K562 (cell line): ENCODE measurements around the gene KMT2D. TPM values are rescaled to one million over a fixed set of nuclear protein-coding genes. Genes with fewer than 3 reads are reported as not detected.

Experiments
- BHLHE40 ChIP-seq: IDR thresholded peaks from 2 replicates; pipeline ENCODE4 v1.6.1; 2011; ENCODE audit warnings: low read length, improper control_type of control experiment
- DPF2 ChIP-seq: fragments of 450-650 bp; IDR thresholded peaks from 2 replicates; pipeline ENCODE4 v1.6.1; 2016
- MXI1 ChIP-seq: IDR thresholded peaks from 2 replicates; pipeline ENCODE4 v1.6.1; 2011; ENCODE audit warnings: low read depth, mild to moderate bottlenecking, improper control_type of control experiment, low read length
- NFXL1 ChIP-seq: fragments of 450-650 bp; formaldehyde crosslinking; IDR thresholded peaks from 2 replicates; pipeline ENCODE4 v1.4.0; 2021; ENCODE audit warnings: mild to moderate bottlenecking
- PYGO2 ChIP-seq: fragments of 450-650 bp; IDR thresholded peaks from 2 replicates; pipeline ENCODE4 v1.6.1; 2016; ENCODE audit warnings: mild to moderate bottlenecking, missing genetic modification characterization, moderate library complexity, missing compliant biosample characterization
- RAD51 ChIP-seq: fragments of 450-650 bp; IDR thresholded peaks from 2 replicates; pipeline ENCODE4 v1.7.1; 2016; ENCODE audit warnings: low read depth, mild to moderate bottlenecking, borderline replicate concordance
- RFX7 ChIP-seq: fragments of 250-450 bp; sonication (Bioruptor Pico); IDR thresholded peaks from 2 replicates; pipeline ENCODE4 v1.5.1; 2021; ENCODE audit warnings: mild to moderate bottlenecking
- SREBF2 ChIP-seq: sonication (generic); formaldehyde crosslinking; IDR thresholded peaks from 2 replicates; pipeline ENCODE4 v1.4.0; 2020; ENCODE audit warnings: mild to moderate bottlenecking, missing genetic modification reagents
- YY1 ChIP-seq, 3 experiments: IDR thresholded peaks; 2 replicates each; pipeline ENCODE4 v1.6.1; 2011; ENCODE audit warnings: low read length in 2 of 3, mild to moderate bottlenecking in 2 of 3, moderate library complexity in 2 of 3, borderline replicate concordance in 1 of 3, control low read depth in 1 of 3, low read depth in 1 of 3; ENCODE audit not compliant: insufficient read depth in 3 of 3, insufficient replicate concordance in 2 of 3, control insufficient read depth in 1 of 3, insufficient read length in 1 of 3; ENCODE audit errors: extremely low read depth in 1 of 3
- ZNF124 ChIP-seq: sonication (generic); formaldehyde crosslinking; IDR thresholded peaks from 2 replicates; pipeline ENCODE4 v1.8.1; 2022; ENCODE audit warnings: missing genetic modification reagents
- ZNF561 ChIP-seq: fragments of 450-650 bp; formaldehyde crosslinking; conservative IDR thresholded peaks from 2 replicates; pipeline ENCODE4 v1.4.0; 2020; ENCODE audit warnings: mild to moderate bottlenecking, moderate library complexity
- ZNF699 ChIP-seq: fragments of 250-450 bp; sonication (Bioruptor Pico); IDR thresholded peaks from 2 replicates; pipeline ENCODE4 v1.8.0; 2021; ENCODE audit warnings: mild to moderate bottlenecking, moderate library complexity; ENCODE audit not compliant: insufficient replicate concordance
- polyA plus RNA-seq, 8 experiments: library from polyadenylated mRNA; depleted of rRNA in 4 of 8; stranded (reverse) in 5 of 8; unstranded in 3 of 8; fragments of >200 nt; fragmentation: Nextera tagmentation in 2 of 8; fragmentation: Illumina TruSeq in 1 of 8; extraction: Ambion mirVana in 2 of 8; extraction: Trizol in 1 of 8; gene quantifications; 2 replicates each; pipeline versions ENCODE4 v1.2.1 to v1.2.3, GENCODE V29; 2011 to 2014; ENCODE audit warnings: inconsistent platforms in 1 of 8, missing spikeins in 1 of 8
- total RNA-seq, 7 experiments: library from RNA; depleted of rRNA in 6 of 7; stranded (reverse); fragments of >200 nt in 6 of 7; fragmentation: Illumina TruSeq in 2 of 7; extraction: Trizol in 2 of 7; gene quantifications; 2 replicates each; pipeline versions ENCODE4 v1.2.1 to v1.2.3, GENCODE V29; 2011 to 2021; ENCODE audit warnings: low replicate concordance in 1 of 7
- TF ChIP-seq, protein P1 (sequence below): sonication (generic); formaldehyde crosslinking; IDR thresholded peaks from 2 replicates; pipeline ENCODE4 v1.8.0; 2022; ENCODE audit warnings: mild to moderate bottlenecking, missing genetic modification reagents, borderline replicate concordance
- TF ChIP-seq, protein P2 (sequence below): fragments of 250-450 bp; sonication (Bioruptor Pico); IDR thresholded peaks from 2 replicates; pipeline ENCODE4 v1.5.0; 2020; ENCODE audit warnings: mild to moderate bottlenecking
- TF ChIP-seq, protein P3 (sequence below): fragments of 250-450 bp; sonication (Bioruptor Pico); IDR thresholded peaks from 2 replicates; pipeline ENCODE4 v1.8.0; 2021; ENCODE audit warnings: moderate library complexity, mild to moderate bottlenecking, inconsistent platforms
- TF ChIP-seq, protein P4 (sequence below): fragments of 450-650 bp; conservative IDR thresholded peaks from 2 replicates; pipeline ENCODE4 v1.6.1; 2016; ENCODE audit warnings: missing genetic modification characterization, low read depth, mild to moderate bottlenecking, control low read depth, missing compliant biosample characterization
- TF ChIP-seq, protein P5 (sequence below): fragments of 450-650 bp; IDR thresholded peaks from 2 replicates; pipeline ENCODE4 v1.6.1; 2016; ENCODE audit warnings: antibody characterized with exemption

Gene KMT2D
- total and polyA plus RNA-seq, 9 of the 15 experiments (the other 6 are each of a cell fraction or from before 2014, with no cell fraction given), result 0.22 to 93.7 (median 13.7) TPM

DNA sequence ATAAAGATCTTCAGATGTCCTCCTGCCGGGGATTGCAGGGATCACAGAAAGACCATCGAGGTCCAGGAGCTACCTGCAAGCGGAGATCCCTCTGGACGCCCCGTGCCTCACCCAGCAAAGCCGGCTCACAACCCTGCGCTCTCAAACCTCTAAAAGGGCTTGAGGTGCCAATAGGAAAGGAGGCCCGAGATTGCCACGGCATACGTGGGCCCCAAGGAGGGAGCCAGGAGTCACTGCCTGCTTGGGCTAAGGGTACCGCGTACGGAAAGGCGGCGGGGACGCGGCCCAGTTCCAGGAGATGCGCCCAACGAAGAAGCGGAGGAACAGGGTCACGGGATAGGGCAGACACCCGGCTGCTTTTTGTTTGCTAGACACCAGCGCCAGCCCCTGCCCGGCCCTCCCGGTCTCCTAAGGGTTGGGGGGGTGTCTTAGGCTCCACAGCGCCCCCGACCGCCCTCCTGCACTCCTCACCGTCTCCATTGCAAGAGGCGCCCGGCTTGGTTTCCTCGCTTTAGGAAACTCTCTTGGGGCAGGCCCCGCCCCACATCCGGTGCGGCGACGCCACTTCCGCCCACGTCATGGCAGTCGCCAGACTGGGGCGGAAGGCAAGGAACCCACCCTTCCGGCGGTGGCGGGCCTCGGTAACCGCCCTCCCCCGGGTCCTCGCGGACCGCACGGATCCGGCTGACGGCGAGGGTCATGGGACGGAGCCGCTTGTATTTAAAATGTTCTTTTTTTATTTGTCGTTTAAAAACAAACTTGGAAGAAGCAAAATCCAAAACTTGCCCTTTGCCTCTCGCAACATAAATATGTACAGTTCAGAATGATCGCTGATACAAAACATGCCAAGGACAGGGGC is 42.1 kb downstream of the KMT2D start, which contains the start of gene PRKAG1 (continued):
- TF ChIP-seq, protein P1, sequence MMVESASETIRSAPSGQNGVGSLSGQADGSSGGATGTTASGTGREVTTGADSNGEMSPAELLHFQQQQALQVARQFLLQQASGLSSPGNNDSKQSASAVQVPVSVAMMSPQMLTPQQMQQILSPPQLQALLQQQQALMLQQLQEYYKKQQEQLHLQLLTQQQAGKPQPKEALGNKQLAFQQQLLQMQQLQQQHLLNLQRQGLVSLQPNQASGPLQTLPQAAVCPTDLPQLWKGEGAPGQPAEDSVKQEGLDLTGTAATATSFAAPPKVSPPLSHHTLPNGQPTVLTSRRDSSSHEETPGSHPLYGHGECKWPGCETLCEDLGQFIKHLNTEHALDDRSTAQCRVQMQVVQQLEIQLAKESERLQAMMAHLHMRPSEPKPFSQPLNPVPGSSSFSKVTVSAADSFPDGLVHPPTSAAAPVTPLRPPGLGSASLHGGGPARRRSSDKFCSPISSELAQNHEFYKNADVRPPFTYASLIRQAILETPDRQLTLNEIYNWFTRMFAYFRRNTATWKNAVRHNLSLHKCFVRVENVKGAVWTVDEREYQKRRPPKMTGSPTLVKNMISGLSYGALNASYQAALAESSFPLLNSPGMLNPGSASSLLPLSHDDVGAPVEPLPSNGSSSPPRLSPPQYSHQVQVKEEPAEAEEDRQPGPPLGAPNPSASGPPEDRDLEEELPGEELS (CRISPR knock-in tag), result peak; percentile 38; the same call in 1 of the 2 replicates
- TF ChIP-seq ZNF699 (no peak), ZNF124 (CRISPR knock-in tag) (no peak), RAD51 (peak; percentile 49), MXI1 (0 out of 2 replicates have a peak, but pooled peaks have one; percentile 68), RFX7 (CRISPR knock-in tag) (0 out of 2 replicates have a peak, but pooled peaks have one; percentile 23), PYGO2 (tag) (no peak), DPF2 (peak; percentile 36; the same call in 1 of the 2 replicates), SREBF2 (CRISPR knock-in tag) (no peak), YY1 (IDR thresholded peaks at IDR 0.05; ENCODE audit: borderline replicate concordance in 1 of 3, control insufficient read depth in 1 of 3, extremely low read depth in 1 of 3, insufficient read depth in 3 of 3, insufficient read length in 1 of 3, insufficient replicate concordance in 2 of 3, low read depth in 1 of 3, low read length in 2 of 3) (peak in 2 of 3 experiments; percentile 86 to 93), ZNF561 (CRISPR knock-in tag) (no peak; the same call in 1 of the 2 replicates), NFXL1 (CRISPR knock-in tag) (no peak), BHLHE40 (no peak; the same call in 1 of the 2 replicates)
- TF ChIP-seq, protein P2, sequence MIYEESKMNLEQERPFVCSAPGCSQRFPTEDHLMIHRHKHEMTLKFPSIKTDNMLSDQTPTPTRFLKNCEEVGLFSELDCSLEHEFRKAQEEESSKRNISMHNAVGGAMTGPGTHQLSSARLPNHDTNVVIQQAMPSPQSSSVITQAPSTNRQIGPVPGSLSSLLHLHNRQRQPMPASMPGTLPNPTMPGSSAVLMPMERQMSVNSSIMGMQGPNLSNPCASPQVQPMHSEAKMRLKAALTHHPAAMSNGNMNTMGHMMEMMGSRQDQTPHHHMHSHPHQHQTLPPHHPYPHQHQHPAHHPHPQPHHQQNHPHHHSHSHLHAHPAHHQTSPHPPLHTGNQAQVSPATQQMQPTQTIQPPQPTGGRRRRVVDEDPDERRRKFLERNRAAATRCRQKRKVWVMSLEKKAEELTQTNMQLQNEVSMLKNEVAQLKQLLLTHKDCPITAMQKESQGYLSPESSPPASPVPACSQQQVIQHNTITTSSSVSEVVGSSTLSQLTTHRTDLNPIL (CRISPR knock-in tag), result no peak
- TF ChIP-seq, protein P3, sequence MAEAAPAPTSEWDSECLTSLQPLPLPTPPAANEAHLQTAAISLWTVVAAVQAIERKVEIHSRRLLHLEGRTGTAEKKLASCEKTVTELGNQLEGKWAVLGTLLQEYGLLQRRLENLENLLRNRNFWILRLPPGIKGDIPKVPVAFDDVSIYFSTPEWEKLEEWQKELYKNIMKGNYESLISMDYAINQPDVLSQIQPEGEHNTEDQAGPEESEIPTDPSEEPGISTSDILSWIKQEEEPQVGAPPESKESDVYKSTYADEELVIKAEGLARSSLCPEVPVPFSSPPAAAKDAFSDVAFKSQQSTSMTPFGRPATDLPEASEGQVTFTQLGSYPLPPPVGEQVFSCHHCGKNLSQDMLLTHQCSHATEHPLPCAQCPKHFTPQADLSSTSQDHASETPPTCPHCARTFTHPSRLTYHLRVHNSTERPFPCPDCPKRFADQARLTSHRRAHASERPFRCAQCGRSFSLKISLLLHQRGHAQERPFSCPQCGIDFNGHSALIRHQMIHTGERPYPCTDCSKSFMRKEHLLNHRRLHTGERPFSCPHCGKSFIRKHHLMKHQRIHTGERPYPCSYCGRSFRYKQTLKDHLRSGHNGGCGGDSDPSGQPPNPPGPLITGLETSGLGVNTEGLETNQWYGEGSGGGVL (CRISPR knock-in tag), result no peak
- TF ChIP-seq, protein P4, sequence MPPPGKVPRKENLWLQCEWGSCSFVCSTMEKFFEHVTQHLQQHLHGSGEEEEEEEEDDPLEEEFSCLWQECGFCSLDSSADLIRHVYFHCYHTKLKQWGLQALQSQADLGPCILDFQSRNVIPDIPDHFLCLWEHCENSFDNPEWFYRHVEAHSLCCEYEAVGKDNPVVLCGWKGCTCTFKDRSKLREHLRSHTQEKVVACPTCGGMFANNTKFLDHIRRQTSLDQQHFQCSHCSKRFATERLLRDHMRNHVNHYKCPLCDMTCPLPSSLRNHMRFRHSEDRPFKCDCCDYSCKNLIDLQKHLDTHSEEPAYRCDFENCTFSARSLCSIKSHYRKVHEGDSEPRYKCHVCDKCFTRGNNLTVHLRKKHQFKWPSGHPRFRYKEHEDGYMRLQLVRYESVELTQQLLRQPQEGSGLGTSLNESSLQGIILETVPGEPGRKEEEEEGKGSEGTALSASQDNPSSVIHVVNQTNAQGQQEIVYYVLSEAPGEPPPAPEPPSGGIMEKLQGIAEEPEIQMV (tag), result peak; percentile 91
- TF ChIP-seq, protein P5, sequence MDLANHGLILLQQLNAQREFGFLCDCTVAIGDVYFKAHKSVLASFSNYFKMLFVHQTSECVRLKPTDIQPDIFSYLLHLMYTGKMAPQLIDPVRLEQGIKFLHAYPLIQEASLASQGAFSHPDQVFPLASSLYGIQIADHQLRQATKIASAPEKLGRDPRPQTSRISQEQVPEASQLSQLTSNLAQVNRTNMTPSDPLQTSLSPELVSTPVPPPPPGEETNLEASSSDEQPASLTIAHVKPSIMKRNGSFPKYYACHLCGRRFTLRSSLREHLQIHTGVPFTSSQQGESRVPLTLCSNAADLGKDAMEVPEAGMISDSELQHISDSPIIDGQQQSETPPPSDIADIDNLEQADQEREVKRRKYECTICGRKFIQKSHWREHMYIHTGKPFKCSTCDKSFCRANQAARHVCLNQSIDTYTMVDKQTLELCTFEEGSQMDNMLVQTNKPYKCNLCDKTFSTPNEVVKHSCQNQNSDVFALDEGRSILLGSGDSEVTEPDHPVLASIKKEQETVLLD, result no peak
